VCaP (cell line): ENCODE data around the gene FAM53B.

Experiments
- H3K27ac ChIP-seq: fragments of 450-650 bp; 2 replicates; pipeline ENCODE4 v1.5.1; 2017
- TF ChIP-seq, protein P1 (sequence below): fragments of 450-650 bp; conservative IDR thresholded peaks from 2 replicates; pipeline ENCODE4 v1.5.1; 2017; ENCODE audit warnings: mild to moderate bottlenecking, moderate library complexity

FAM53B gene

DNA sequence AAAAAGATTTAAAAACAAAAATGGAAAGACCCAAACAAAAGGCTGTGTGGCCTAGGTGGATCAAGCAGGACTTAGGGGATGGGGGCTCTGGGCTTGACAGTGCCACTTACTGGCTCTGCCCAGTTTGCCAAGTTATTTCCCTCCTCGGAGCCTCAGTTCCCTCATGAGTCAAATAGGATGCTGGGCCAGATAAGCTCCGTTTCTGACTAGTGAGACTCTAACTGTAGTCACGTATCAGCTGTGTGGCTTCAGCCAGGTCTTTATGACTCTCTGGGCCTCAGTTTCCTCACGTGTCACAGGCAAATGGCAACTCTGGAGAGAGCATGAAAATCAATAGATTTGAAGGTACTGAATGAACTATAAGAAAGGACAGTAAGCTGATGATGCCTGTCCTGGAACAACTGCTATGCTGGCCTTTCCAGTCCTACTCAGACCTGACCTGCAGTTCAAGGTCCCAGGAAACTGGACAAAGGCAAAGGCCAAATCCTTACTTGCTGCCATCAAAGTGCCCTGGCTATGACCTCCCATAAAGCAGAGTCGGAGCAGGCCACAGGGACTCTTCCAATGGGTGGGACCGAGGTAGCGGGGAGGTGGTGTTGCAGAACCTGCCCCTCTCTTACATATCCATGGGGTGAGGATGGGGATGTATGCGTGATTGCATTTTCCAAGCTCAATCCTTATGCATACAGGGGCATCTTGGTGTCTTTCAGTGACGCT lies 27.0 kb downstream of the FAM53B start:
- TF ChIP-seq, protein P1, sequence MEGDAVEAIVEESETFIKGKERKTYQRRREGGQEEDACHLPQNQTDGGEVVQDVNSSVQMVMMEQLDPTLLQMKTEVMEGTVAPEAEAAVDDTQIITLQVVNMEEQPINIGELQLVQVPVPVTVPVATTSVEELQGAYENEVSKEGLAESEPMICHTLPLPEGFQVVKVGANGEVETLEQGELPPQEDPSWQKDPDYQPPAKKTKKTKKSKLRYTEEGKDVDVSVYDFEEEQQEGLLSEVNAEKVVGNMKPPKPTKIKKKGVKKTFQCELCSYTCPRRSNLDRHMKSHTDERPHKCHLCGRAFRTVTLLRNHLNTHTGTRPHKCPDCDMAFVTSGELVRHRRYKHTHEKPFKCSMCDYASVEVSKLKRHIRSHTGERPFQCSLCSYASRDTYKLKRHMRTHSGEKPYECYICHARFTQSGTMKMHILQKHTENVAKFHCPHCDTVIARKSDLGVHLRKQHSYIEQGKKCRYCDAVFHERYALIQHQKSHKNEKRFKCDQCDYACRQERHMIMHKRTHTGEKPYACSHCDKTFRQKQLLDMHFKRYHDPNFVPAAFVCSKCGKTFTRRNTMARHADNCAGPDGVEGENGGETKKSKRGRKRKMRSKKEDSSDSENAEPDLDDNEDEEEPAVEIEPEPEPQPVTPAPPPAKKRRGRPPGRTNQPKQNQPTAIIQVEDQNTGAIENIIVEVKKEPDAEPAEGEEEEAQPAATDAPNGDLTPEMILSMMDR: no peak
- H3K27ac ChIP-seq: no peak overlapping the region

DNA sequence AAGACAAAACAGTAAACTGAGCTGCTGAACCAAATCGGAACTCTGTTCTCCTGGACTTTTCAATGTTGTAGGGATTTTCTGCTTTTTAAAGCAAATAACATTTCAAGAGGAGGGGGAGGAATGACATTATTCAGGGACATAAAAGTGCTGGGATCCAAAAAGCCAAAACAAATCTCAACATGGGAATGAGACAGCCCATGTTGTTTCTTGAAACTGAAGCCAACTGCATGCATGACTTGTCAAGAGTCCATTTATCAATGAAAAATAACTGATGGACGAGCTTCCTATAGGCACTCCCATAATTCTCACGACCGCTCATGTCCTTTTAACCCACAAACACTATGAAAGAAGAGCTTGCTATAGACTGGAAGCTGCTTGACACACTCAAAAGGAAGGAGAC lies 27.8 kb downstream of the FAM53B start:
- TF ChIP-seq, protein P1: no peak
- H3K27ac ChIP-seq: no peak overlapping the region

DNA sequence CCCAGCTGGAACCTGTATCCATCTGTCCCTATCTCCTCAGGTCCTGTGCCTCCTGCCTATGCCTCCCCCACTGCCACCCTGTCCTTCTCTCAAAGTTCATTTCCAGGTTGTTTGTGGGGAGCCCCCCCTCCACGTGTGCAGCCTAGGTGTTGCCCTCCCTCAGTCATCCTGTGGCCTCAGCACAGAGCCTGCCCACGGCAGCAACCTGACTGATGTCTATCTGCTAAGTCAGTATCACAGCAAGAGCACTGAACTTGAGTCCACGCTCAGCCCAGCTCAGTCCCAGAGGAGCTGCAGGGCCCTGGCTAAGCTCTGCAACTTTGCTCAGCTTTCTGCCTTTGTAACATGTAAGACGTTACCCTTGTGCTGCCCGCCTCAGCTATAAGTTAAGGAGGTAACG lies 28.7 kb downstream of the FAM53B start:
- TF ChIP-seq, protein P1: no peak
- no peak overlapping the region for H3K27ac ChIP-seq

DNA sequence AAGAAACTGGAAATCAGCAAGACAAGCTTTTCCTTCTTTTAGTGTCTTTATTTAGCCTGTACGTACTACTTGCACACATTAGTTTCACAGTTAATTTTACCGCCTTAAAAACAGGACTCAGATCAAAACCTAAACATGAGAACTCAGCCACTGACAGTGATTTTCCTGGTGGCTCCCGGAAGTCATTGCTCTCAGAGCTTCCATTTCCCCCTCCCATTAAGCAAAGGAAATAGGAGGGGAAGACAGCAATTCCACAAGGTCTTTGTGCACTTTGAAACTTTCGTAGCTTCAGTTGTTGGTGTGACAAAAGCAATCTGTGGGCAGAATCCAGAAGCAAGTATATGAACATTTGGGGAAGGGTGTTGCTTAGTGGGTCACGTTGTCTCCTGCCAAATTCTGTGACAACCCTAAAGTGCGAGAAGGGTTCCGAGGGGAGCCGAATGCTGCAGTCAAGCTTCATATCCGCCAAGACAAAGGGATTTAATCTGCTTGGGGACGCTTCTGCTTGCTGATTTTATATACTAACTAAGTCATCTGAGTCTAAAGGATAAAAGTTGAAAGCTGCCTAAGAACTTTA lies 30.4 kb downstream of the FAM53B start:
- TF ChIP-seq, protein P1: no peak
- no peak overlapping the region for H3K27ac ChIP-seq

DNA sequence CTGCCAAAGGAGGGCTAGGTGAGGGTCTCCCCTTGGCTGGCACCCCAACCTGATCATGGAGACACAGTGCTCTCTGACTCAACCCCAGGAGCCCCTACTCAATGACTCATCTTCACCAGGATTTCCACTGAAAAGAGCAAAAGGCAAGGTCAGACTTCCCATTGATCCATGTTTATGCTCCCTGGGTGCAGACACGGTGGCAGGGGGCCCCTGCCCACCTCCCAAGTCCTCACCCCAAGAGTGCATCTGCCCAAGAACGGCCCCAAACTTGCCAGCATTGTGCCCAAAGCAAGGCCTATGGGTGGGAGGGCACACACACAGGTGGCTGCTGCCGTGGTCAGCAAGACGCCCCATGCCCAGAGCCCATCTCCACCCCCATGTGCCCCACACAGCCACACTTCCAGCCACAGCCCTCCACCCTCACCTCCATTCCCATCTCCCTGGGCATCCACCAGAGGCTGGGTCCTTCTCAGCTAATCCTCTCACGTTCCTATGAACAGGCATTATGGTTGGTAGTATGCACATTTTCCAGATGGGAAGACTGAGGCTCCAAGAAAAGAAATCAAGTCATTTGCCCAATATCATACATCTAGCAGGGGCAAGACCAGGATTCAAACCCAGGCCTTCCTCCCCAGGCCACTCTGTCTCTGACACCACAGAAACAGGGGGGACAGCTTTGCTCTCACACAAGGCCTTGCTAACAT lies 31.3 kb downstream of the FAM53B start:
- no peak overlapping the region for H3K27ac ChIP-seq
- TF ChIP-seq, protein P1: no peak

DNA sequence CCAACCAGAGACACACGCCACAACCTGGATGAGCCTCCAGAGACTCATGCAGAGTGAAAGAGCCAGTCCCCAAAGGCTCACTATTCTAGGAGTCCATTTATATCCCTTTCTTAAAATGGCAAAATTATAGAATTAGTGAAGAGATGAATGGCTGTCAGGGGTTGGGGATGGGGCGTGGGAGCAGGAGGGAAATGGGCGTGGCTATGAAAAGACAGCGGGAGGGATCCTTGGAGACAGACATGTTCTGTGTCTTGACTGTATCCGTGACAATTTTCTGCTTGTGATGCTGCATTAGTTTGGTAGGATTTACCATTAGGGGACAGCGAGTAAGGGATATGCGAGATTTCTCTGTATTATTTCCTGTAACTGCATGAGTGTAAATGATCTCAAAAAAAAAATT lies 33.0 kb downstream of the FAM53B start:
- H3K27ac ChIP-seq: no peak overlapping the region
- TF ChIP-seq, protein P1: no peak

DNA sequence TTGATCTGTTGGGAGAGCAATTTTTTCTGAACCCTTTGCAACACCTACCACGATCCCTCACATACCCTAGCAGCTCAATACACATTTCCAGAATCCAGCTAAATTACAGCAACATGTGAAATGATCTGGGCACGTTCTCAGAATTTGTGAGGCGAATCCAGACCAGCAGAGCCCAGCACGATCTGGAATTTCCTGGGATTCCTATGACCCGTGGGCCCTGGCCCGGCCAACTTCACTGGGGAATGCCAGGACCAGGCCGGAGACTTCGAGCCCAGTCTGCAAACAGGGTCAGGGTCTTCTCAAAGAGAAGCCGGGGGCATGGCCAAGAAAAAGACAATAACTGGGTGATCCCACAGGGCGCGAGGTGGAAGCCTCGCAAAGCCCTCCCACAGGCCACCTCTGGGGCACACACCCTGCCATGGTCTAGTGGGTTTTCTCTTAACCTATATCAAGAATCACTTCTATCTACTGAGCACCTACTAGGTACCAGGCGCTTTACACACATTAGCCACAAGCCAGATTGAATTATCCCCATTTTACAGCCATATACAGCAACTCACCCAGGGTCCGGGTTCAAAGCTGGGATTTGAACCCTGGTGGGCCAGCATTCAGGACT lies 33.8 kb downstream of the FAM53B start:
- H3K27ac ChIP-seq: no peak overlapping the region
- TF ChIP-seq, protein P1: no peak
